Kidney (tissue), 14 donors: ENCODE measurements around the gene PDGFB. TPM values are rescaled to one million over a fixed set of nuclear protein-coding genes. Genes with fewer than 3 reads are reported as not detected.

ENCODE experiments used
- DNase-seq, 5 donors: peaks; one replicate each; pipeline ENCODE4 v3.0.0-alpha.2; 2013 to 2020
- FAIRE-seq: peaks from 2 replicates; lab custom pipeline; 2012; peaks lifted over from hg19 to GRCh38; lab: Jason Lieb, UNC
- H3K27ac ChIP-seq, 2 donors: one replicate each; pipeline ENCODE4 v1.7.0; 2013; ENCODE audit warnings: low read depth in 2 of 2, low read length in 2 of 2, inconsistent platforms in 1 of 2
- H3K27me3 ChIP-seq: one replicate; pipeline ENCODE4 v1.7.1; 2013; ENCODE audit warnings: low read length, inconsistent platforms; ENCODE audit not compliant: control insufficient read depth, insufficient read depth
- H3K36me3 ChIP-seq, 3 donors: one replicate each; pipeline versions ENCODE4 v1.7.0 to v1.7.1; 2013; ENCODE audit warnings: low read length in 3 of 3, control low read depth in 1 of 3, inconsistent platforms in 1 of 3; ENCODE audit not compliant: insufficient read depth in 3 of 3, control insufficient read depth in 2 of 3
- H3K4me1 ChIP-seq, 3 donors: one replicate each; pipeline versions ENCODE4 v1.7.0 to v1.7.1; 2013; ENCODE audit warnings: low read length in 3 of 3, inconsistent platforms in 1 of 3, low read depth in 1 of 3; ENCODE audit not compliant: control insufficient read depth in 2 of 3, insufficient read depth in 2 of 3
- H3K4me3 ChIP-seq, 3 donors: one replicate each; pipeline versions ENCODE4 v1.7.0 to v1.8.1; 2013; ENCODE audit warnings: low read length in 3 of 3, control low read depth in 1 of 3, inconsistent platforms in 1 of 3
- H3K9ac ChIP-seq, 3 donors: one replicate each; pipeline versions ENCODE4 v1.7.0 to v1.7.1; 2013; ENCODE audit warnings: low read length in 3 of 3, control low read depth in 1 of 3, inconsistent platforms in 1 of 3
- H3K9me3 ChIP-seq, 3 donors: one replicate each; pipeline versions ENCODE4 v1.7.0 to v1.7.1; 2013; ENCODE audit warnings: low read length in 3 of 3, control low read depth in 1 of 3, inconsistent platforms in 1 of 3; ENCODE audit not compliant: control insufficient read depth in 2 of 3, insufficient read depth in 1 of 3
- CTCF ChIP-seq: IDR thresholded peaks from 3 replicates; pipeline ENCODE4 v1.5.1; 2012; ENCODE audit warnings: mild to moderate bottlenecking, moderate library complexity, borderline replicate concordance; ENCODE audit not compliant: insufficient read depth; ENCODE audit errors: extremely low read depth
- intact Hi-C: fragments of 100-400 bp; cut with DNase I; formaldehyde crosslinking; loops from one replicate; pipeline ENCODE4 v1.11.1; 2022
- polyA plus RNA-seq: library from polyadenylated mRNA; stranded (reverse); fragments of 350-450 nt; fragmentation: Illumina TruSeq; extraction: RNeasy Lipid Tissue Mini Kit (QIAGEN cat#74804); gene quantifications from one replicate; pipeline ENCODE4 v1.2.3, GENCODE V29; 2014; ENCODE audit warnings: low read depth, low replicate concordance; ENCODE audit not compliant: insufficient read depth
- total RNA-seq: library from RNA; stranded (reverse); fragmentation: NEBNext Ultra II Directional; extraction: Animal tissue kit (Norgen Biotek cat#: 25700); gene quantifications from one replicate; pipeline ENCODE4 v1.2.1, GENCODE V29; 2021
- donor health status: control.
- donor health status: control.
- donor health status: control.
- donor health status: control.
- donor health status: control.
- donor health status: DM: yes; HTN: yes; CAD: no.
- donor health status: Normal renal cell carcinoma (clear cell type).

PDGFB gene
- total and polyA plus RNA-seq, 2 donors from 2014 or later, result 10.4 to 14.2 TPM

- FAIRE-seq (no peak), DNase-seq (peak in 2 of 5 donors; percentile 53 to 93)
- Histone ChIP-seq H3K9ac (peak overlapping the region in 1 of 3 donors; percentile 37), H3K27me3 (no peaks in the 10 kb centered on the region), H3K4me1 (peaks cover 0 to 53% (median 29%) of the 10 kb centered on the region in 3 donors), H3K4me3 (peak overlapping the region in 1 of 3 donors; percentile 59), H3K36me3 (no peaks in the 10 kb centered on the region), H3K27ac (peak overlapping the region; percentile 72 to 79), H3K9me3 (no peaks in the 10 kb centered on the region)
- intact Hi-C loops, result loop anchor here (10.0 kb wide), 1 partner anchor 55 kb away; no protein-coding TSS in a partner anchor
- no peak for TF ChIP-seq CTCF
These were observed 5.0 kb downstream of the PDGFB start for GRCh38 chr22:39239561-39240423.

DNA sequence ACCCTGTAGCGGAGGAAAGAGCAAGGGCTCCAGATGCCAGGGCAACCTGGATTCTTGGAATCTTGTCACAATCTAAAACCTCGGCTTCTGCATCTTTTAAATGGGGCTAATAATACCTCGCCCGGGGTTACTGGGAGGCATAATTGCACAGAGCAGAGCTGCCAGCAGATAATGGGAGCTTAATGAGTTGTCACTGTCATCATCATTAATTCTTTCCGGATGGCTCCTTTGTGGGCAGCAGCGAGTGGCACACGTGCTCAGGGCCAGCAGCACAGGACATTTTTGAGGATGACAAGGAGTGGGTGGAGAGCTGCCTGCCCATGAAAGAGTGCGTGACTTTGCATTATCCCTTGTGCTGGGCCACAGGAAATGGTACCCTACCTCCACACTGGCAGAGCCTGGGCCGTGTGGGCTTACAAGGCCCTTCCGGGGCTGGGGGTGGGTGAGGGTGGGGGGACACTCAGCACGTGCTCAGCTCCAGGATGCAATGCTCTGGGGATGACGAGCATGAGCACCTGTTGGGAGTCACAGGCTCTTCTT lies 5.7 kb downstream of the PDGFB start:
- TF ChIP-seq CTCF, result no peak
- Histone ChIP-seq H3K4me1 (peaks cover 0 to 56% (median 35%) of the 10 kb centered on the region in 3 donors), H3K27ac (peak overlapping the region in 1 of 2 donors; percentile 60), H3K9me3 (no peaks in the 10 kb centered on the region), H3K9ac (no peak overlapping the region), H3K4me3 (no peak overlapping the region), H3K36me3 (no peaks in the 10 kb centered on the region), H3K27me3 (no peaks in the 10 kb centered on the region)
- intact Hi-C loops, result loop anchor here (10.0 kb wide), 1 partner anchor 54 kb away; no protein-coding TSS in a partner anchor
- FAIRE-seq (no peak), DNase-seq (no peak)

DNA sequence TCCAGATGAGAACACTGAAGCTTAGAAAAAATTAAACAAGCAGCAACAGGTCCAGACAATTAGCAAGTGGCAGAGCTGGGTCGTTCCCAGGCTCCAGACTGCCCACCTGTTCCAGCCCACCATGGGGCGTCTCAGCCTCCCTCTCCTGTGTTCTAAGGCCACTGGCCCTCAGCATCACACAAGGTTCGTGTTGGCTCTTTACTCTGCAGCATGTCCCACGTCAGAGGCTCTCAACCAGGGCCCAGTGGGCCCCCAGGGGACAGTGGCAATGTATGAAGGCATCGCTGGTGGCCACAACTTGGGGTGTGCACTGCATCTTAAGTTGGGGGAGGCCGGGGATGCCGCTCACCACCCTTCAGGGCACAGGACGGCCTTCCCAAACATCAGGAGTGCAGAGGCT lies 6.2 kb downstream of the PDGFB start:
- H3K9me3 ChIP-seq, result no peaks in the 10 kb centered on the region
- TF ChIP-seq CTCF, result no peak
- peak overlapping the region in 1 of 3 donors; percentile 4 for H3K9ac ChIP-seq
- peaks cover 0 to 57% (median 35%) of the 10 kb centered on the region in 3 donors for H3K4me1 ChIP-seq
- no peak overlapping the region for H3K27ac ChIP-seq
- H3K27me3 ChIP-seq, result no peaks in the 10 kb centered on the region
- H3K36me3 ChIP-seq, result no peaks in the 10 kb centered on the region
- H3K4me3 ChIP-seq, result no peak overlapping the region
- no peak for FAIRE-seq
- intact Hi-C loops, result loop anchor here (10.0 kb wide), 1 partner anchor 54 kb away; no protein-coding TSS in a partner anchor
- no peak for DNase-seq
